GM19099 (cell line): ENCODE results near the gene CPNE7.

Experiments used
- POLR2A ChIP-seq: IDR thresholded peaks from 3 replicates; pipeline ENCODE4 v1.6.1; 2011; ENCODE audit warnings: low read depth; ENCODE audit not compliant: insufficient read length; ENCODE audit errors: extremely low read depth

CPNE7 gene

DNA sequence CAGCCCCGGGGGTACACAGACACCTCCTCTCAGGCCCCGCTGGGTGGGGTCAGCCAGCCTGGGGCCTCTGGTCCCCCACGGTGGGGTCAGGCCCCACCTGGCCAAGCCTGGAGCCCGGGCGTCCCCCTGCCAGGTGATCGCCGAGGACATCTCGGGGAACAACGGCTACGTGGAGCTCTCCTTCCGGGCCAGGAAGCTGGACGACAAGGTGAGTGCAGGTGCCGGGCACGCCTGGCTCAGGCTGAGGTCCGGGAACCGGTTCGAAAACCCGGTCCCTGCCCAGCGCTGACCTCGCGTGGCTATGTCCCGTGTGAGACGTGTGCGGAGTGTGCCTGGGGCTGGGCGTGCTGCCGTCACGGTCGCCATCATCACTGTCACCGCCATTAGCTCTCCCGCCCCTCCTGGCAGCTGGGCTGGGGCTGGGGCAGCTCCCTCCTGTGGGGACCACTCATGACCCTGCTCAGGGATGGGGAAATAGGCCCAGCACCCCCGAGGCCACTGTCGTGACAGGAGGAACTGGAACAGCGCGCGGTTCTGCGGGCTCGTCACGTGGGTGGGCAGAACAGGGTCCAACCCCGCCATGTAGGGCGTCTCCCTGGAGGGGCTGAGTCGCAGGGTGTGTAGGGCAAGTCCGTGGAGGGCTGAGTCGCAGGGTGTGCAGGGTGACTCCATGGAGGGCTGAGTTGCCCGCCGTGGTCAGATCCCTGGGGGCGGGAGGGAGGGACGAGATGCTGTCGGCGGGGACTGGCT is 8.5 kb downstream of the CPNE7 start:
- no peak for TF ChIP-seq POLR2A

DNA sequence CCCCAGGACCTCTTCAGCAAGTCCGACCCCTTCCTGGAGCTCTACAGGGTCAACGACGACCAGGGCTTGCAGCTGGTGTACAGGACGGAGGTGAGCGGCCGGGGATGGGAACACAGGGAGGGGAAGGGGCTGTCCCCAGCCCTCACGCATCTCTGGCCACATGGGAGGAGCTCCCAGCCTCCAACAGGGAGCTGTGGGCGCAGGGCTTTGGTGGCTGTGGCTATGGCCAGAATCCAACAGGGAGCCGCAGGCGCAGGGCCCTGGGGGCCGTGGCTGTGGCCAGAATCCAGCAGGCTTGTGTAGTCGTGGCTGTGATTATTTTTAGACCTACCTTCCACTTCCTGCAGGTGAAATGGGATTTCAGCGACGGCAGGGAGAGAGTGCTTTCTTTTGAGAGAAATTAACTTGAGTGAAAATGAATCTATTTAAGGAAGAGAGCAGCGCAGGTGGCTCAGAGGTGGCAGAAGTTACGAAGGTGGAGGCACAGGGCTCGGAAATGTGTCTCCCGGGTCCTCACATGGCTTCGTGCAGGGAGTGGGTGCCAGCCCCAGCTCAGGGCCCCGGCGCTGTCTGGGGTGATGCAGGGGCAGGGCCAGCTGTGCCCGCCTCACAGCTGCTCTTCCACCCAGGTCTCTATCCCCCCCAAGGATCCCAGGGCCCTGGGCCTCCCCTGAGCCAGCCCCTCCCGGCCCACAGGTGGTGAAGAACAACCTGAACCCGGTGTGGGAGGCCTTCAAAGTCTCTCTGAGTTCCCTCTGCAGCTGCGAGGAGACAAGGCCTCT is 9.4 kb downstream of the CPNE7 start:
- no peak for TF ChIP-seq POLR2A

DNA sequence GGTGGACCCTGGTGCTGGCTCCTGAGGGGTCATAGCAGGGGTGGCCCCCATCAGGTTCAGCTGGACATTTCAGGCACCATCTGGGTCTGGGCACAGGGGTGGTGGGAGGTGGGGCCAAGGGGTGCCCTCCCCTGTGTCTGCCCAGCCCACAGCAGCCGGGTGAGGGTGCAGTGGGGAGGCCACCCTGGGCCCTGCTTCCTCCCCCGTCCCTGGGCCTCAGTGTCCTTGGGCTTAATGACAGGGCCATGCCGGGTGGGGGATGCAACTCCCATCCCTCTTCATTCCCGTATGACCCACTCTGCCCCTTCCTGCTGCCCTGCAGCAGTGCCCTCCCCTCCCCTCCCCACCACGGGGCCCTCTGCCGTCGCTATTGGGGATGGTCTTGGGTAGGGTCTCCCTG is 10.7 kb downstream of the CPNE7 start:
- no peak for TF ChIP-seq POLR2A

DNA sequence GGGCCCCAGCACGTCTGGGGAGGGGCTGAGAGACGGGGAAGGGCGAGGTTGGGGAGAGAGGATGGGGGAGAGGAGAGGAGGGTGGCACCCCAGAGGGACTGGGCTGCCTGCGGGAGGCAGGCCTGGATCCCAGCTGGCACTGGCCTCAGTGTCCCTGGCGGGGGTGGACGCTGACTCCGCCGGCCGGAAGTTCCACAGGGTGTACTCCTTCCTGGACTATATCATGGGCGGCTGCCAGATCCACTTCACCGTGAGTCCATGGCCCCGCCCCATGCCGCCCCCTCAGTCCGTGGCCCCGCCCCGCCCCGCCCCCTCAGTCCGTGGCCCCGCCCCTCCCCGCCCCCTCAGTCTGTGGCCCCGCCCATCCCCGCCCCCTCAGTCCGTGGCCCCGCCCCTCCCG is 11.3 kb downstream of the CPNE7 start:
- no peak for TF ChIP-seq POLR2A

DNA sequence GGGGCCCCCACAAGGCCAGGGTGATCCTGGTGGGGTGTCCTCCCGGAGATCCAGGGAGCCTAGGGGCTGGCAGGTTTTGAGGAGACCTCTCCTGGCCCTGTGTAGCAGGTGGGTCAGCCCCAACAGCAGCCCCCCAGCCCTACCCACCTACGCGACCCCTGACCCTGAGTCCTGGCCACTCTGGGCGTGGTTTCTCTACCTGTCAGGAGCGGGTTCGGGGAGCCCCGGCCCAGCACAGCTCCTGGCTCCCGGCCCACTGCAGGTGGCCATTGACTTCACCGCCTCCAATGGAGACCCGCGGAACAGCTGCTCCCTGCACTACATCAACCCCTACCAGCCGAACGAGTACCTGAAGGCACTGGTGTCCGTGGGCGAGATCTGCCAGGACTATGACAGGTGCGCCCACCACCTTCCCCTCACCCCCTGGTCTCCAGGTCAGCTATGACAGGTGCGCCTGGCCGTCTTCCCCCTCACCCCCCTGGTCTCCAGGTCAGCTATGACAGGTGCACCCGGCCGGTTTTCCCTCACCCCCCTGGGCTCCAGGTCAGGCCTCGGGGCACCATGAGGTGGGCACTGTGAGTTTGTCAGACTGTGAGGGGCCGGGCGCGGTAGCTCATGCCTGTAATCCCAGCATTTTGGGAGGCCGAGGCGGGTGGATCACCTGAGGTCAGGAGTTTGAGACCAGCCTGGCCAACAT is 13.0 kb downstream of the CPNE7 start:
- TF ChIP-seq POLR2A: no peak

DNA sequence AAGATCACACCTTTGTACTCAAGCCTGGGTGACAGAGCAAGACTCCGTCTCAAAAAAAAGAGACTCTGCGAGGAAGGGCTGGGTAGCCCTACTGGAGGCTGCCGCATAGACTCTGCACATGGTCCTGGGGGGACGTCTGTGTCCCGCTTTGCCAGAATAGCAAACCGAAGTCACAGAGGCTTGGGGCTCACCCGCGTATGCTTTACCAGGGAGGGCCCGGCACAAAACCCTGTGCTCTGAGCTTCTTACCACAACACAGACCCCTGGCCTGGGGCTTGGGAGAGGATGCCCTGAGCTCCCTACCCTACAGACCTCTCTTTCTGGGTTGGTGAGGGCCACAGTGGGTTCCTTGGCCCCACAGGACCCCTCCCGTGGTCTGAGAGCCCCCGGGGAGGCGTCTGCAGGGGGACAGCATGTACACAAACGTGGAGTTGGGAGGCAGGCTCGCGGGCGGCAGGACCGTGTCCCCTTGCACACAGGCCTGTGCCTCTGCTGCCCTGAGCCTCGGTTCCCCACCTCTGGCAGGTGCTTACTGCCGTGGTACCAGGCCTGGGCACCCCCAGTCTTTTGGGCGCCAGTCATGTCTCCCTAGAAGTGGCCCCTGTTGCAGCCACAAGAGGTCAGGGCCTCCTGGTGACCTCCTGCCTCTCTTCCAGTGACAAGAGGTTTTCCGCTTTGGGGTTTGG is 13.8 kb downstream of the CPNE7 start:
- TF ChIP-seq POLR2A: no peak

DNA sequence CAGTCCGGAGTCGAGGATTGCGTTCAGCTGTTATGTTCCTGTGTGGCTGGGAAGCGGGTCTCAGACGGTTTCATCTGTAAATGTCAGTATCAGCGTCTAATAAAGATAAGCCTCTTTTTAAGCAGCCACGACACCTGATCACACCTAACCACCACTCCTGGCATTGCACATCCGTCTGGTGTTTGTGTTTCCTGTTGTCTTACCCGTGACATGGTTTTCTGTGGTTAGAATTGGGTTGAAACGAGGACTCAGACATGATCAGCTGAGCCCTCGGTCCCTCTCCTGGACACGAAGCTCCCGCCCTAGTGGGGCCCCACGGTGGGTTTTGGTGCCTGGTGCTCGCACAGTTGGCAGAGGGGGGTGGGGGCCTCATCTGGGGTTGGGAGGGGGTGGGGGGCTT is 18.3 kb downstream of the CPNE7 start:
- no peak for TF ChIP-seq POLR2A

DNA sequence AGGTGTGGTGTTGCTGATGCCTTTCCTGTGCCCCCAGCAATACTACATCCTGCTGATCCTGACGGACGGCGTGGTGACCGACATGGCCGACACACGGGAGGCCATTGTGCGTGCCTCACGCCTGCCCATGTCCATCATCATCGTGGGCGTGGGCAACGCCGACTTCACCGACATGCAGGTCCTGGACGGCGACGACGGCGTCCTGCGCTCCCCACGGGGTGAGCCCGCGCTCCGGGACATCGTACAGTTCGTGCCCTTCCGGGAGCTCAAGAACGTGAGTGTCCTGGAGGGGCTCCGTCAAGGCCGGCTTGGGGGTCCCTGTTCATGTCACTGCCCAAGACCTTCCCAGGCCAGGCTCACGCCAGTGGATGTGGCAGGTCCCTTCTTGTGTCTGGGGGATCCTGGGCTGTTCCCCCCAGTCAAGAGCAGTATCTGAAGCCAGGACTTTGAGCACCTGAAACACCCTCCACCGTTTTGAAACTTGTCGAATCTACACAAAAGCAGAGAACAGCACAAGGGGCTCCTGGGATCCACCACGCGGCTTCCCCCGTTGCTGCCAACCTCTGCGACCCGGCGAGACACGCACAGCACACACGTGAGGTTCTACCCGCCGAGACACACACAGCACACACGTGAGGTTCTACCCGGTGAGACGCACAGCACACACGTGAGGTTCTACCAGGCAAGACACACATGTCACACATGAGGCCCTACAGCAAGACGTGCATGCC is 19.9 kb downstream of the CPNE7 start:
- TF ChIP-seq POLR2A: no peak

DNA sequence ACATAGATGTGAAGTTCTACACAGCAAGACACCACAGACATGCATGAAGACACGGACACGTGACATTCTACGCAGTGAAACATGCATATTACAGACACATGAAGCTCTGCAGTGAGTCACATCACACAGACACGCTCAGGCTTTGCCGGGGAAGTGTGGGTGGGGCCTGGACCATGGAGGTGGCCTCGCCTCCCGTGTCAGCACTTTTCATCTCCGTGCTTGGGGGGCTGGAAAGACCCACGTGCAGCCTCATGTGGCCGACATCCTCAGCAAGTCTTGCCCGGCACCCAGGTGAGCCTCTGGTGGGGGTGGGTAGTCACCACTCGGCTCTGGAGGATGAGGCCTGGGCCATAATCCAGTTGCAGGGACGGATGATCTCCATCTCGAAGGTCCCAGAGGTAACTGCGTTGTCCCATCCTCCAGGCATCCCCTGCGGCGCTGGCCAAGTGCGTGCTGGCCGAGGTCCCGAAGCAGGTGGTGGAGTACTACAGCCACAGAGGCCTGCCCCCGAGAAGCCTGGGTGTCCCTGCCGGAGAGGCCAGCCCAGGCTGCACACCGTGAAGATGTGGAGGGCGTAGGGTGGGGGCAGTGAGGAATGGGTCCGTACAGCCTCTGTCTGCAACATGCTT is 20.6 kb downstream of the CPNE7 start:
- TF ChIP-seq POLR2A: no peak

DNA sequence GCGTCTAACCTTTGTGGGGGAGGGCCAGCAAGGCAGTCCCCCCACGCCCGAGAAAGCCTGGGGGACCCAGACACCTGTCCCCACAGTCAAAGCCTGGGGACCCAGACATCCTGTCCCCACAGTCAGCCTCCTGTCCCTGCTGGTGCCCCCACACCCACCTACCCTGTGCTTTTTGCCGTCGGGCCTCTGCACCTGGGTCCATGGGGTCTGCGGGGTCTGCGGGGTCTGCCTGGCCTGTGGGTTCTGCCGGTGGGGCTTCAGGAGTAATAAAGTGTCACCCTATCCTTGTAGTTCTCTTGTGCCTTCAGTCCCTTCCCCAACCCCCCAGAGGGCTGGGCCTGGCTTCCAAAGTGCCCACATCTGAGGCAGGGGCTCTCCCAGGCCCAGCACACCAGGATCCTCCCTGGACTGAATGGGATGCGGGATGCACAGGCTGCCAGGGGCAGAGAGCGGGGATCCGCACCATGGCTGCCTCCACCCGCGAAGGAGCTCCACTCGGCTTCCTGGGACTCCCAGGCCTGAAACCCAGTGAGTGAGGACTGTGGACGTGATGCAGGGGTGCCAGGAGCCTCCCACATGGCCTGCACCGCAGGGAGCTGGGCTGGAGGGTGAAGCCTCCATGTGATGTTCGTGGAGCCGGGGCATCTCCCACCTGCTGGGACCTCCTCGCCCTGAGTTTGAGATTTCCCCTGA is 21.5 kb downstream of the CPNE7 start:
- no peak for TF ChIP-seq POLR2A

DNA sequence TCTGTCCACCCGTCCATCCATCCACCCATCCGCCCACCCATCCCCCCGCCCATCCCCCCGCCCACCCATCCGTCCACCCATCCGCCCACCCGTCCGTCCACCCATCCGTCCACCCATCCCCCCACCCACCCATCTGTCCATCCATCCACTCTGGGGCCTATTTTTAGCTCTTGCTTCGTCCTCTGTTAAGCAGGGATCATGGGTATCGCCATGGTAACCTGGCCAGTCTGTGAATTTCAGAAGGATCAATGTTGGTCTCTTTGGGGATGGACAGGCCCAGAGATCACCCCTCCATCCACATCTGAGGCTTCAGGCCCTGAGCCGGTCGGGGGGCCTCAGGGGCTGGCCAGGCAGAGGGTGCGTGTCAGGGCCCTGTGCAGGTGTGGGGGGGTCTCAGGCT is 22.6 kb downstream of the CPNE7 start:
- TF ChIP-seq POLR2A: no peak

DNA sequence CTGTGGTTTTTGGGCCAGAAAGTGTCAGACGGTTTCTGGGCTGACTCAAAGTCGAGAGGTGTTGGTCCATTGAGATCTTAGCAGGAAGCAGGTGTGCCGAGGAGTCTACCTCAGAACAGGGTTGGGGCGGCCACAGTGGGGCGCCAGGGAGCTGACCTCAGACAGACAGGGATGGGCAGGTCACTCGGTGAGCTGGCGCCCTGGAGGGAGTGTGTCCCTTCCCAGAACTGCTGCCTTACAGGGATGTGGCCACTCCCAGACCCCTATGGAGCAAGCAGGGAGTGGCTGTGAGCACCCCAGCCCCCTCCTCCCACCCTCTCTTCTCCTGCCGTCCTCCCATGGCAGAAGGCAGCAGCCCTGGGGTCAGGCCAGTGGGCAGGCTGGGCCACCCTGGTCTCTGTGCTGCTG is 23.9 kb downstream of the CPNE7 start:
- no peak for TF ChIP-seq POLR2A

DNA sequence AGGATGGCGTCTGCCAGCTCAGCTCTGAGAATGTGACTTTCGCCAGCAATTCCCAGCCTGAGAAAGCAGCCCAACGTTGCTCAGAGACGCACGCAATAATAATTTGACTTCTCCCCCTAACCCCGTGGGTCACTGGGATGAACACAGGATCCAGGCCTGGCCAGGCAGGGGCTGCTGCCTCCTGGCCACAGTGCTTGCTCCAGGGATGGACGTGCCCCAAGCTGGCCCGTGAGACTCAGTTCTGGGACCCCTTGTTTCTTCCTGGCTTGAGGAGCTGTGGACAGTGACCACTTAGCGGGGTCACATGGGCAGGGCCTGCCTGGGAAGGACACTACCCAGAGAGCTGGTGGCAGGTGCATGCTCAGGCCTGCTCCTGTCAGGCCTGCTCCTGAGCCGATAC is 24.3 kb downstream of the CPNE7 start:
- no peak for TF ChIP-seq POLR2A

DNA sequence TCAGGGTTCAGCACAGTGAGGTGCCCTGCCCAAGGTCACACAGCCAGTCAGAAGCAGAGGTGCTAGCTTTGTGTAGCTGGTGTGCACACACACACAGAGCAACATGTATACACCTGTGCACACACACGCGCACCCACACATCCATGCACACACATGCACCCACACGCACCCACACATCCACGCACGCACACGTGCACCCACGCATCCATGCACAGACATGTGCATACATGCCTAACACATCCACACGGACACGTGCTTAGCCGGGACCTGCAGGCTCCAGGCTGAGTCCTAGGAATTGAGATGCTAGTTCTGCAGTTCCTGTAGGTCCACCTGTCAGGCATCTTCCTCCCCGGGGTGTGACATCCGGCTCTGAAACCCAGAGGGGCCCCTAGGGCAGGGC is 24.9 kb downstream of the CPNE7 start:
- no peak for TF ChIP-seq POLR2A

DNA sequence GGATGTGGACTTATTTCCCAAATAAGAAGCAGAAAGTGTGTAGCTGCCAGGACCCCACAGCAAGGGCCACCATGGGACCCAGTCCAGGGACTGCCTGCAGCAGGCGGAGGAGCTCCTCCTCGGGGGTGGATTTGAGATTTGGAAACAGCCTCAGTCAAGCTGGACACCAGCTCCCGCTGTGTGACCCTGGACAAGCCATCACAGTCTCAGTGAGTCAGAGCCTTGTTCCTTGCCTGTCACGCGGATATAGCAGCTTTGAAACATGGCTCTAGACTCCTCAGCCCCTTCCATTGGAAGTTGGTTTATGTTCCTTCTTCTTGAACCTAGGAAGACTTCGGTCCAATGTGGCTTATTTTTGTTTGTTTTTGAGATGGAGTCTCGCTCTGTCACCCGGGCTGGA is 25.4 kb downstream of the CPNE7 start:
- TF ChIP-seq POLR2A: no peak
